ENCODE results near the gene LRRC41. TPM values are rescaled to one million over a fixed set of nuclear protein-coding genes. Genes with fewer than 3 reads are reported as not detected.

The LRRC41 gene
- total and polyA plus RNA-seq, 2 of the 13 experiments (the other 11 are each of a cell fraction or from before 2014, with no cell fraction given), result 48.1 to 53.6 TPM

DNA sequence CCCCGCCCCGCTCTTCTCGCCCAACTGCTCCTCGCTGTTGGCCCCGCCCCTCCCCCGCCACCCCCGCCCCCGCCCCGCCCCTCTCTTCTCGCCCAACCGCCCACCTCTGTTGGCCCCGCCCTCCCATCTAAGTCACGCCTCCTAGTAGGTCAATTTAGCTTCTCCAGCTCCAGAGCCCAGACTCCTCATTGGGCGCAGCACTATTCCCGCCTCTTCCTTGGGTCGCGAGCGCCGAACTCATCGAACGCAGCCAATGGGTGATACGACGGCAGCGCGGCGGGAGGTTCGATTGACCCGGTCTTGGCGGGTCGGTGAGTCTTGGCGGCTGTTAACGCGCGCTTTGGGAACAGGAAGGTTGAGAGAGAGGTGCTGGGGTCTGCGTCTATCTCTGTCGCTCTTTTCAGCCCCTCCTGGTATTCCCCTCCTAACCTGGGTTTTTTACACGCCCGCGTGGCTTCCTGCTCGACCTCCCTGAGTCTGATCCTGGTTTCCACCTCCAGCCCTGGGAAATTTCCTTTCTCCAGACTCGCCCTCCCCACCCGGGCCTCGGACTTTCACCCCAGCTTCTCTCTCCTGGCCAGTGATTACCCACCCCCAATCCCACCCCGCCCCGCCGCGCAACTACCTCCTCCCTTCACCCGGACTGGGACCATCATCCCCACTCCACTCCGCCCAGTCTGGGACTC, 55.8 kb downstream of the LRRC41 start, which contains the start of gene RAD54L (continued):
- TF ChIP-seq, protein P1, sequence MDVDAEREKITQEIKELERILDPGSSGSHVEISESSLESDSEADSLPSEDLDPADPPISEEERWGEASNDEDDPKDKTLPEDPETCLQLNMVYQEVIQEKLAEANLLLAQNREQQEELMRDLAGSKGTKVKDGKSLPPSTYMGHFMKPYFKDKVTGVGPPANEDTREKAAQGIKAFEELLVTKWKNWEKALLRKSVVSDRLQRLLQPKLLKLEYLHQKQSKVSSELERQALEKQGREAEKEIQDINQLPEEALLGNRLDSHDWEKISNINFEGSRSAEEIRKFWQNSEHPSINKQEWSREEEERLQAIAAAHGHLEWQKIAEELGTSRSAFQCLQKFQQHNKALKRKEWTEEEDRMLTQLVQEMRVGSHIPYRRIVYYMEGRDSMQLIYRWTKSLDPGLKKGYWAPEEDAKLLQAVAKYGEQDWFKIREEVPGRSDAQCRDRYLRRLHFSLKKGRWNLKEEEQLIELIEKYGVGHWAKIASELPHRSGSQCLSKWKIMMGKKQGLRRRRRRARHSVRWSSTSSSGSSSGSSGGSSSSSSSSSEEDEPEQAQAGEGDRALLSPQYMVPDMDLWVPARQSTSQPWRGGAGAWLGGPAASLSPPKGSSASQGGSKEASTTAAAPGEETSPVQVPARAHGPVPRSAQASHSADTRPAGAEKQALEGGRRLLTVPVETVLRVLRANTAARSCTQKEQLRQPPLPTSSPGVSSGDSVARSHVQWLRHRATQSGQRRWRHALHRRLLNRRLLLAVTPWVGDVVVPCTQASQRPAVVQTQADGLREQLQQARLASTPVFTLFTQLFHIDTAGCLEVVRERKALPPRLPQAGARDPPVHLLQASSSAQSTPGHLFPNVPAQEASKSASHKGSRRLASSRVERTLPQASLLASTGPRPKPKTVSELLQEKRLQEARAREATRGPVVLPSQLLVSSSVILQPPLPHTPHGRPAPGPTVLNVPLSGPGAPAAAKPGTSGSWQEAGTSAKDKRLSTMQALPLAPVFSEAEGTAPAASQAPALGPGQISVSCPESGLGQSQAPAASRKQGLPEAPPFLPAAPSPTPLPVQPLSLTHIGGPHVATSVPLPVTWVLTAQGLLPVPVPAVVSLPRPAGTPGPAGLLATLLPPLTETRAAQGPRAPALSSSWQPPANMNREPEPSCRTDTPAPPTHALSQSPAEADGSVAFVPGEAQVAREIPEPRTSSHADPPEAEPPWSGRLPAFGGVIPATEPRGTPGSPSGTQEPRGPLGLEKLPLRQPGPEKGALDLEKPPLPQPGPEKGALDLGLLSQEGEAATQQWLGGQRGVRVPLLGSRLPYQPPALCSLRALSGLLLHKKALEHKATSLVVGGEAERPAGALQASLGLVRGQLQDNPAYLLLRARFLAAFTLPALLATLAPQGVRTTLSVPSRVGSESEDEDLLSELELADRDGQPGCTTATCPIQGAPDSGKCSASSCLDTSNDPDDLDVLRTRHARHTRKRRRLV (CRISPR knock-in tag; IDR thresholded peaks at IDR 0.05), result peak; percentile 53; the same call in 1 of the 2 replicates
- TF ChIP-seq SIN3A (IDR thresholded peaks at IDR 0.05; ENCODE audit: borderline replicate concordance, low read depth, low read length) (peak; percentile 100), KDM3A (CRISPR knock-in tag; IDR thresholded peaks at IDR 0.05; ENCODE audit: low read depth) (no peak), TAF15 (IDR thresholded peaks at IDR 0.05; ENCODE audit: low read depth, low read length, poor library complexity, severe bottlenecking) (peak; percentile 75), ZNF382 (CRISPR knock-in tag; IDR thresholded peaks at IDR 0.05; ENCODE audit: borderline replicate concordance) (no peak), CCDC6 (CRISPR knock-in tag; IDR thresholded peaks at IDR 0.05) (peak; percentile 99), RXRA (CRISPR knock-in tag; IDR thresholded peaks at IDR 0.05) (peak; percentile 72), NFYB (CRISPR knock-in tag; IDR thresholded peaks at IDR 0.05) (peak; percentile 96), RXRB (CRISPR knock-in tag; IDR thresholded peaks at IDR 0.05; ENCODE audit: borderline replicate concordance) (peak; percentile 30; the same call in 1 of the 2 replicates), MED1 (CRISPR knock-in tag; IDR thresholded peaks at IDR 0.05) (peak; percentile 51), TCF12 (IDR thresholded peaks at IDR 0.05) (no peak), TCF12 (CRISPR knock-in tag; IDR thresholded peaks at IDR 0.05) (0 out of 2 replicates have a peak, but pooled peaks have one; percentile 28), ZNF333 (CRISPR knock-in tag; IDR thresholded peaks at IDR 0.05; ENCODE audit: borderline replicate concordance) (peak; percentile 63; the same call in 1 of the 2 replicates), ZZZ3 (CRISPR knock-in tag; IDR thresholded peaks at IDR 0.05; ENCODE audit: borderline replicate concordance) (peak; percentile 65; the same call in 1 of the 2 replicates), TRIM24 (CRISPR knock-in tag; IDR thresholded peaks at IDR 0.05) (no peak)
- TF ChIP-seq, protein P2, sequence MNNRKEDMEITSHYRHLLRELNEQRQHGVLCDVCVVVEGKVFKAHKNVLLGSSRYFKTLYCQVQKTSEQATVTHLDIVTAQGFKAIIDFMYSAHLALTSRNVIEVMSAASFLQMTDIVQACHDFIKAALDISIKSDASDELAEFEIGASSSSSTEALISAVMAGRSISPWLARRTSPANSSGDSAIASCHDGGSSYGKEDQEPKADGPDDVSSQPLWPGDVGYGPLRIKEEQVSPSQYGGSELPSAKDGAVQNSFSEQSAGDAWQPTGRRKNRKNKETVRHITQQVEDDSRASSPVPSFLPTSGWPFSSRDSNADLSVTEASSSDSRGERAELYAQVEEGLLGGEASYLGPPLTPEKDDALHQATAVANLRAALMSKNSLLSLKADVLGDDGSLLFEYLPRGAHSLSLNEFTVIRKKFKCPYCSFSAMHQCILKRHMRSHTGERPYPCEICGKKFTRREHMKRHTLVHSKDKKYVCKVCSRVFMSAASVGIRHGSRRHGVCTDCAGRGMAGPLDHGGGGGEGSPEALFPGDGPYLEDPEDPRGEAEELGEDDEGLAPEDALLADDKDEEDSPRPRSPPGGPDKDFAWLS (CRISPR knock-in tag; IDR thresholded peaks at IDR 0.05; ENCODE audit: borderline replicate concordance), result no peak
- TF ChIP-seq, protein P3, sequence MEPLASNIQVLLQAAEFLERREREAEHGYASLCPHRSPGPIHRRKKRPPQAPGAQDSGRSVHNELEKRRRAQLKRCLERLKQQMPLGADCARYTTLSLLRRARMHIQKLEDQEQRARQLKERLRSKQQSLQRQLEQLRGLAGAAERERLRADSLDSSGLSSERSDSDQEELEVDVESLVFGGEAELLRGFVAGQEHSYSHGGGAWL (CRISPR knock-in tag; IDR thresholded peaks at IDR 0.05), result peak; percentile 86
- TF ChIP-seq, protein P4, sequence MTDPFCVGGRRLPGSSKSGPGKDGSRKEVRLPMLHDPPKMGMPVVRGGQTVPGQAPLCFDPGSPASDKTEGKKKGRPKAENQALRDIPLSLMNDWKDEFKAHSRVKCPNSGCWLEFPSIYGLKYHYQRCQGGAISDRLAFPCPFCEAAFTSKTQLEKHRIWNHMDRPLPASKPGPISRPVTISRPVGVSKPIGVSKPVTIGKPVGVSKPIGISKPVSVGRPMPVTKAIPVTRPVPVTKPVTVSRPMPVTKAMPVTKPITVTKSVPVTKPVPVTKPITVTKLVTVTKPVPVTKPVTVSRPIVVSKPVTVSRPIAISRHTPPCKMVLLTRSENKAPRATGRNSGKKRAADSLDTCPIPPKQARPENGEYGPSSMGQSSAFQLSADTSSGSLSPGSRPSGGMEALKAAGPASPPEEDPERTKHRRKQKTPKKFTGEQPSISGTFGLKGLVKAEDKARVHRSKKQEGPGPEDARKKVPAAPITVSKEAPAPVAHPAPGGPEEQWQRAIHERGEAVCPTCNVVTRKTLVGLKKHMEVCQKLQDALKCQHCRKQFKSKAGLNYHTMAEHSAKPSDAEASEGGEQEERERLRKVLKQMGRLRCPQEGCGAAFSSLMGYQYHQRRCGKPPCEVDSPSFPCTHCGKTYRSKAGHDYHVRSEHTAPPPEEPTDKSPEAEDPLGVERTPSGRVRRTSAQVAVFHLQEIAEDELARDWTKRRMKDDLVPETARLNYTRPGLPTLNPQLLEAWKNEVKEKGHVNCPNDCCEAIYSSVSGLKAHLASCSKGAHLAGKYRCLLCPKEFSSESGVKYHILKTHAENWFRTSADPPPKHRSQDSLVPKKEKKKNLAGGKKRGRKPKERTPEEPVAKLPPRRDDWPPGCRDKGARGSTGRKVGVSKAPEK (CRISPR knock-in tag; IDR thresholded peaks at IDR 0.05; ENCODE audit: borderline replicate concordance), result peak; percentile 50; the same call in 1 of the 2 replicates
